Measurements from ENCODE around the gene SIRT6.
"Not testable (repeated sequence)": the region's sequence is repeated elsewhere in the genome, so short reads cannot be mapped to it uniquely, and the experiment has no call there.

The SIRT6 gene
- long read RNA-seq, donor 1, transcript SIRT6-202 (8 exons, 1,641 nt), result major isoform, 5 of 14 reads
- long read RNA-seq, donor 1, partial matches to known transcripts, result 5 of 14 reads
- long read RNA-seq, donor 1, other reads (novel, unspliced or antisense), result 0 of 14 reads
- long read RNA-seq, donor 2, partial matches to known transcripts, result 0 of 2 reads
- long read RNA-seq, donor 2, other reads (novel, unspliced or antisense), result 0 of 2 reads
- long read RNA-seq, donor 3, partial matches to known transcripts, result 0 of 3 reads
- long read RNA-seq, donor 3, other reads (novel, unspliced or antisense), result 0 of 3 reads
- long read RNA-seq, donor 4, partial matches to known transcripts, result 0 of 4 reads
- long read RNA-seq, donor 4, other reads (novel, unspliced or antisense), result 0 of 4 reads
- long read RNA-seq, donor 5, partial matches to known transcripts, result 0 of 6 reads
- long read RNA-seq, donor 5, other reads (novel, unspliced or antisense), result 0 of 6 reads
- long read RNA-seq, donor 6, partial matches to known transcripts, result 0 of 7 reads
- long read RNA-seq, donor 6, other reads (novel, unspliced or antisense), result 0 of 7 reads
- long read RNA-seq, donor 7, result 0 reads
- long read RNA-seq, donor 8, partial matches to known transcripts, result 0 of 2 reads
- long read RNA-seq, donor 8, other reads (novel, unspliced or antisense), result 0 of 2 reads

DNA sequence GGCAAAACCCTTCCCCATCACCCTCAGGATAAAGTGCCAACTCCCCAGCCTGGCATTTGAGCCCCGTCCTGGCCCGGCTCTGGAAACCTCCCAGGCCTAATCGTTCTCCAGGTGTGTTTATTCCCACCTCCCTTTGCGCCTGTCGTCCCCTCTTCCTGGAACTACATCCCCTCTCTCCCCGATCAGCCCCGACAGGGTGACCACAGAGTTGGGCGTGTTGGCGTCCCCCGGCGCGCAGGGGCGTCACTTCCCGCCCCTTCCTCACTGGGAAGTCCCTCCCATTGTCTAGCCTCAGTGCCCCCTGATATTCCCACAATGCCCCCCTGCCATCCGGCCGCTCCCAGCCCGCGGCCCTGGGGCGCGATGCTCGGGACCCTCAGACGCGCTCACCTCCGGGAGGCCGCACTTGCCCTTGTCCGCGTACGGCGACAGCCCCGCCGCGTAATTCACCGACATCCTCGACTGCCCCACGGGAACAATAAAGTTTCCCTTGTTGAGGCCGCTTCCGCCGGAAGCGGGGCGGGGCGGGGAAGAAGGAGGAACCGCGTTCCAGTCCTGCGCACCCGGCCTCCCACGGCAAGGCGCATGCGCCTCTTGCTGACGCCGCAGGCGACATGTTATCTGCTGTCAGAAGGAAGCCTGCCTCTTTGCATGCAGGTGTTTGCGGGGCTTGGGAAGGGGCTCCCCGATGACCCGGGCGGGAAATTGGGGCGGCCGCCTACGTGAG is at the start of gene SIRT6, which contains the start of gene ANKRD24:
TSS of gene SIRT6 (minus strand) at position 480 of the 727 bp plus-strand sequence. CDS start at position 456, 24 bp downstream.
TSS of gene ANKRD24 (plus strand) at position 606 of the 727 bp plus-strand sequence. CDS start 3,737 bp downstream, outside the sequence.
- DNase-seq, result peak; percentile 82

DNA sequence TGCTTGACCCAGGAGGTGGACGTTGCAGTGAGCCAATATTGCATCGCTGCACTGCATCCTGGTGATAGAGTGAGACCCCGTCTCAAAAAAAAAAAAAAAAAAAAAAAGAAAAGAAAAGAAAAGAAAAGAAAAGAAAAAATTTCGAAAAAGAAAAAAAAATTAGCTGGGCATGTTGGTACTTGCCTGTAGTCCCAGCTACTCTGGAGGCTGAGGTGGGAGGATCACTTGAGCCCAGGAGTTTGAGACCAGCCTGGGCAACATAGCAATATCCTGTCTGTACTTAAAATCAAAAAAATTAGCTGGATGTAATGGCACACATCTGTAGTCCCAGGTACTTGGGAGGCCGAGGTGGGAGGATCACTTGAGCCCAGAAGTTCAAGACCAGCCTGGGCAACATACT is 49.8 kb upstream of the SIRT6 start:
- not testable (repeated sequence) for DNase-seq

DNA sequence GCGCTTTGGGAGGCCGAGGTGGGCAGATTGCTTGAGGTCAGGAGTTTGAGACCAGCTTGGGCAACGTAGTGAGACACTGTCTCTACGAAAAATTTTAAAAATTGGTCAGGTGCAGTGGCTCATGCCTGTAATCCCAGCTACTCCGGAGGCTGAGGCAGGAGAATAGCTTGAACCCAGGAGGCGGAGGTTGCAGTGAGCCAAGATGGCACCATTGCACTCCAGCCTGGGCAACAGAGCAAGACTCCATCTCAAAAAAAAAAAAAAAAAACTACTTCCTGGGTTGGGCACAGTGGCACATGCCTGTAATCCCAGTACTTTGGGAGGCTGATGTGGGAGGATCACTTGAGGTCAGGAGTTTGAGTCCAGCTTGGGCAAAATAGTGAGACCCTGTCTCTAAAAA is 49.2 kb upstream of the SIRT6 start:
- DNase-seq, result not testable (repeated sequence)

DNA sequence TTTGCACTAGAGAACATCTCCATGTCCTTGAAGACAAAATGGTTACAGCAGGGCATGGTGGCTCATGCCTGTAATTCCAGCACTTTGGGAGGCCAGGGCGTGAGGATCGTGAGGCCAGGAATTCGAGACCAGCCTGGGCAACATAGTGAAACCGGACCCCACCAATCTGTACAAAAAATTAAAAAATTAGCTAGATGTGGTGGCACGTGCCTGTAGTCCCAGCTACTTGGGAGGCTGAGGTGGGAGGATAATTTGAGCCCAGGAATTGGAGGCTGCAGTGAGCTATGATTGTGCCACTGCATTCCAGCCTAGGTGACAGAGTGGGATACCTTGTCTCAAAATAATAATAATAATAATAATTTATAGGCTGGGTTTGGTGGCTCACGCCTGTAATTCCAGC is 47.9 kb upstream of the SIRT6 start:
- DNase-seq, result not testable (repeated sequence)

GRCh38 chr19:4229179-4229931 is 47.0 kb upstream of the SIRT6 start, which contains the start of gene EBI3:
EBI3 (plus strand) TSS chr19:4229523; CDS start chr19:4229551, 28 bp downstream.
- DNase-seq, result peak; percentile 41

DNA sequence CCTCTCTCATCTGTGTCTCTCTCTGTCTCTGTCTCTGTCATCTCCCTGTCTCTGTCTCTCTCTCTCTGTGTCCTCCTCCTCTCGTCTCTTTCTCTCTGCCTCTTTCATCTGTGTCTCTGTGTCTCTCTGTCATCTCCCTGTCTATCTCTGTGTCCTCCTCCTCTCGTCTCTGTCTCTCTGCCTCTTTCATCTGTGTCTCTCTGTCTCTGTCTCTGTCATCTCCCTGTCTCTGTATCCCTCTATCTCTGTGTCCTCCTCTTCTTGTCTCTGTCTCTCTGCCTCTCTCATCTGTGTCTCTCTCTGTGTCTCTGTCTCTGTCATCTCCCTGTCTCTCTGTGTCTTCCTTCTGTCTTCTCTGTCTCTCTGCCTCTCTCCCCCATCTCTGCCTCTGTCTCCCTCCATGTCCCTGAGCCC is 46.4 kb upstream of the SIRT6 start:
- DNase-seq, result no peak

GRCh38 chr19:4227771-4228170 is 45.4 kb upstream of the SIRT6 start:
- no peak for DNase-seq

GRCh38 chr19:4225885-4226284 is 43.5 kb upstream of the SIRT6 start:
- no peak for DNase-seq

DNA sequence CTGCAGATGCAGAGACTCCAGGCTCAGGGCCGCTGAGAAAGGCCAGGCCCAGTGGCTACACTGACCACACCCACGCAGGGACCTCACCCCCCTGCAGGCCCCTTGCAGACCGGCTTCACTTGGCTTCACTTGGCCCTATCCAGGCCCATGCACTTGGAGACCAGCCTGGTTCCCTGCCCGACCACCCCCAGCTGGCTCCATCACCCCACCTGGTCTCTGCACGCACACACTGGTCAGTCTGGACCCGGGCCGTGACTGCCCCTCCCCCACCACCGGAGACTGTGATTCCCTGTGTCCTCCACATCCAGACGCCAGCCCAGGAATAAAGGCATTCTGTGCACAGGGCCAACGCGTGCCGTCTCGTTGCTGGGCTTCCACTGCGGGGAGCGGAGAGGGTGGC is 42.1 kb upstream of the SIRT6 start:
- no peak for DNase-seq

DNA sequence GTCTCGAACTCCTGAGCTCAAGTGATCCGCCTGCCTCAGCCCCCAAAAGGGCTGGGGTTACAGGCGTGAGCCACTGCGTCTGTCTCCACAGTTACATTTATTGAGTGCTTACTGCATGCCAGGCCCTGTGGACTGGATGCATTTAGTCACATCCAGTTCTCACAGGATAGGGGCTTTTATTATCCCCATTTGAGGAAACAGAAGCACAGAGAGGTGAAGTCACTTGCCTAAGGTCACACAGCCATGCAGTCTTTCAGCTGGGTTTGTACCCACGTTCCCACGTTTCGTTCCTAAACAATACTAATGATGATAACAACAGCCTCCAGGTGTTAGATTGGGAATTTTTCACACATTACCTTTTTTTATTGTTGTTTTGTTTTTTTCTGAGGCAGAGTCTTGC is 37.8 kb upstream of the SIRT6 start:
- DNase-seq, result no peak

DNA sequence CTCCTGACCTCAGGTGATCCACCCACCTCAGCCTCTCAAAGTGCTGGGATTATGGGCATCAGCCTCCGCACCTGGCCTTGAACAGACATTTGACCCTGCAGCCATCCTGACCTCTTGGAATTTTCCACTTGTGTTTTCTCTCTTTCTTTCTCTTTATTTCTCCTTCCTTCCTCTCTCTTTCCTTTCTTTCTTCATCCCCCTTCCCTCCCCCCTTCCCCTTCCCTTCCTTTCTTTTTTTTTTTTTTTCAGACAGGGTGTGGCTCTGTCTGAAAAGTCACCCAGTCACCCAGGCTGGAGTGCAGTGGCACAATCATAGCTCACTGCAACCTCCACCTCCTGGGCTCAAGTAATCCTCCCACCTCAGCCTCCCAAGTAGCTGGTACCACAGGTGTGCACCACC is 36.2 kb upstream of the SIRT6 start:
- DNase-seq, result not testable (repeated sequence)

- no peak for DNase-seq
Observed at GRCh38 chr19:4217429-4218264, 35.3 kb upstream of the SIRT6 start.

DNA sequence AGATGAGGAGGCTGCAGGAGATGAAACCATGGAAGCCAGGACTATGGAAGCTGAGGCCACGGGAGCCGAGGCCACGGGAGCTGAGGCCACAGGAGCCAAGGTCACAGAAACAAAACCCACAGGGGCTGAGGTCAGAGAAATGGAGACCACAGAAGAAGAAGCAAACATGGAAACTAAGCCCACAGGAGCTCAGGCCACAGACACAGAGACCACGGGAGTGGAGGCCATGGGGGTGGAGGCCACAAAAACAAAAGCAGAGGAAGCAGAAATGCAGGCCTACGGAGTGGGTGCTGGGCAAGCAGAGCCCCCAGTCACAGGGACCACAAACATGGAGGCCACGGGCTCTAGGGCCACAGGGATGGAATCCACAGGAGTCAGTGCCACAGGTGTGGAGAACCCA is 34.5 kb upstream of the SIRT6 start:
- DNase-seq, result no peak

GRCh38 chr19:4215807-4216206 is 33.4 kb upstream of the SIRT6 start:
- DNase-seq, result no peak

DNA sequence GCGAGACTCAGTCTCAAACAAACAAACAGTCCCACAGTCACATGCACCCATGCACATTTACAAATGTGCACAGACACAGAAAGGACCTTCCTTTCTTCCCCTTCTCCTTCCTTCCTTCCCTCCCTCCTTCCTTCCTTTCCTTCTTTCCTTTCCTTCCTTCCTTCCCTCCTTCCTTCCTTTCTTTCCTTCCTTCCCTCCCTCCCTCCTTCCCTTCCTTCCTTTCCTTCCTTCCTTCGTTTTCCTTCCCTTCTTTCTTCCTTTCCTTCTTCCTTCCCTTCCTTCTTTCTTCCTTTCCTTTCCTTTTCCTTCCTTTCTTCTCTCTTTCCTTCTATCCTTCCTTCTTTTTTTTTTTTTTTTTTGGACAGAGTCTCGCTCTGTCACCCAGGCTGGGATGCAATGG is 30.8 kb upstream of the SIRT6 start:
- DNase-seq, result no peak

- DNase-seq, result no peak
Observed at GRCh38 chr19:4210166-4210731, 27.9 kb upstream of the SIRT6 start.

GRCh38 chr19:4208385-4209094 is 26.2 kb upstream of the SIRT6 start:
- no peak for DNase-seq

DNA sequence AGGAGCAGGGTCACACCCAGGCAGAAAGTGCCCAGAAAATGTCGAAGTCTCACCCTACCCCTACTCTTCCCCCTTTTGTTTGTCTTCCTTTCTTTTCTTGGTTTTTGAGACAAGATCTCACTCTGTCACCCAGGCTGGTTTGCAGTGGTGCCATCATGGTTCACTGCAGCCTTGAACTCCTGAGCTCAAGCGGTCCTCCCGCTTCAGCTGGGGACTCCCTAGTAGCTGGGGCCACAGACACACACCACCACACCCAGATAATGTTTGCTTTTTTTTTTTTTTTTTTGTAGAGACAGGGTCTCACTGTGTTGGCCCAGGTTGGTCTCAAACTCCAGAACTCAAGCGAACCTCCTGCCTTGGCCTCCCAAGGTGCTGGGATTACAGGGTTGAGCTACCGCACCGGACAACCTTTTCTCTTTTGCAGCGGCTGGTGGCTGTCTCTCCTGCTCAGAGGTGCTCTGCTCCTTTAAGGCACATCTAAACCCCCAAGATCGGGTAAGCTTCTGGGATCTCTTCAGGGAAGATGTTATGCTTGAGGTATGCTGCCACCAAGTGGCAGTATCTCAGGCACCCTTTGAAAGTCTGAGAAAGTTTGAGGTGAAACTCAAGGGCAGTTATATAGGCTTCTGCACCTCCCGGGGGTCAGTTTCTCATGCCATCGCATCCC is 24.6 kb upstream of the SIRT6 start:
- no peak for DNase-seq

DNA sequence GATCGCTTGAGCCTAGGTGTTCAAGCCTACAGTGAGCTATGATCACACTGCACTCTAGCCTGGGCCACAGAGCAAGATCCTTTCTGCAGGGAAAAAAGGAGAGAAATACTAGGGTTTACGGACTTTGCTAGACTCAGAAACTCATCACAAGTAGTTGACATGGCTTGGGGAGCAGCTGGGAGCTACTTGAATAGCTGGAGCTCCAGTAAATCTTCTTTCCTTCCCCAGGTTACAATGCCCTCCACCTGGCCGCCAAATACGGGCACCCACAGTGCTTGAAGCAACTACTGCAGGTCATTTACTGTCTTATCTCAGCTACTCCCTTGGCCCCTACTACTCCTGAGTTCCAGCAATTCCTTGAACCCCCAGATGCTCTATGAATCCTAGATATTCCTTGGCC is 19.4 kb upstream of the SIRT6 start:
- DNase-seq, result no peak
